B cell (primary cell): ENCODE measurements around the gene VPS54.

Source experiments
- EZH2 ChIP-seq: IDR thresholded peaks from 2 replicates; pipeline ENCODE4 v1.6.1; 2012; ENCODE audit warnings: borderline replicate concordance, low read depth, mild to moderate bottlenecking, moderate library complexity, low read length; ENCODE audit not compliant: insufficient read depth, poor library complexity, severe bottlenecking
- TF ChIP-seq, protein P1 (sequence below): fragments of 200-600 bp; IDR thresholded peaks from one replicate; pipeline ENCODE4 v1.8.0; 2022; ENCODE audit warnings: antibody characterized with exemption, mild to moderate bottlenecking

DNA sequence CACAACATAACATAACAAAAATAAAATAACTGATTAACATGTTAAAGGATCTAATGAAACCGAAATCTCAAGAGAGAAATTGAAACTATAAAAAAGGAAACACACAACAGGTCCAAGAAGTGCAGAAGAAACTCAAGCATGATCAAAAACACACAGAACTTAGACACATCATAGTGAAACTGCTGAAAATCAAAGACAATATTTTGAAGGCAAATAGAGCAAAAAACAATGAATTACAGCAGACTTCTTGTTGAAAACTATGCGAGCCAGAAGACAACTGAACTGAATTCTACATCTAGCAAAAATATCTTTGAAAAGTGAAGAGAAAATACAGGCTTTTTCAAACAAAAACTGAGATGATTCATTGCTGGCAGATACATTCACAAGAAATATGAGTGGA, 116.2 kb downstream of the VPS54 start:
- TF ChIP-seq, protein P1, sequence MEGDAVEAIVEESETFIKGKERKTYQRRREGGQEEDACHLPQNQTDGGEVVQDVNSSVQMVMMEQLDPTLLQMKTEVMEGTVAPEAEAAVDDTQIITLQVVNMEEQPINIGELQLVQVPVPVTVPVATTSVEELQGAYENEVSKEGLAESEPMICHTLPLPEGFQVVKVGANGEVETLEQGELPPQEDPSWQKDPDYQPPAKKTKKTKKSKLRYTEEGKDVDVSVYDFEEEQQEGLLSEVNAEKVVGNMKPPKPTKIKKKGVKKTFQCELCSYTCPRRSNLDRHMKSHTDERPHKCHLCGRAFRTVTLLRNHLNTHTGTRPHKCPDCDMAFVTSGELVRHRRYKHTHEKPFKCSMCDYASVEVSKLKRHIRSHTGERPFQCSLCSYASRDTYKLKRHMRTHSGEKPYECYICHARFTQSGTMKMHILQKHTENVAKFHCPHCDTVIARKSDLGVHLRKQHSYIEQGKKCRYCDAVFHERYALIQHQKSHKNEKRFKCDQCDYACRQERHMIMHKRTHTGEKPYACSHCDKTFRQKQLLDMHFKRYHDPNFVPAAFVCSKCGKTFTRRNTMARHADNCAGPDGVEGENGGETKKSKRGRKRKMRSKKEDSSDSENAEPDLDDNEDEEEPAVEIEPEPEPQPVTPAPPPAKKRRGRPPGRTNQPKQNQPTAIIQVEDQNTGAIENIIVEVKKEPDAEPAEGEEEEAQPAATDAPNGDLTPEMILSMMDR: no peak
- no peak for TF ChIP-seq EZH2
